NCI-H2171 (cell line): ENCODE results near the gene BCL7B.
A peak's percentile ranks its signal among the peaks of the same experiment; 100 is the strongest.
"Not testable (repeated sequence)": the region's sequence is repeated elsewhere in the genome, so short reads cannot be mapped to it uniquely, and the experiment has no call there.

Experiments used
- DNase-seq: peaks from one replicate; lab custom pipeline; 2025; lab: John Stamatoyannopoulos, UW

The BCL7B gene

GRCh38 chr7:73557397-73558257 lies at the start of gene BCL7B:
TSS of gene BCL7B (minus strand) at chr7:73557690. CDS start at chr7:73557578, 112 bp downstream.
- DNase-seq = peak; percentile 62

DNA sequence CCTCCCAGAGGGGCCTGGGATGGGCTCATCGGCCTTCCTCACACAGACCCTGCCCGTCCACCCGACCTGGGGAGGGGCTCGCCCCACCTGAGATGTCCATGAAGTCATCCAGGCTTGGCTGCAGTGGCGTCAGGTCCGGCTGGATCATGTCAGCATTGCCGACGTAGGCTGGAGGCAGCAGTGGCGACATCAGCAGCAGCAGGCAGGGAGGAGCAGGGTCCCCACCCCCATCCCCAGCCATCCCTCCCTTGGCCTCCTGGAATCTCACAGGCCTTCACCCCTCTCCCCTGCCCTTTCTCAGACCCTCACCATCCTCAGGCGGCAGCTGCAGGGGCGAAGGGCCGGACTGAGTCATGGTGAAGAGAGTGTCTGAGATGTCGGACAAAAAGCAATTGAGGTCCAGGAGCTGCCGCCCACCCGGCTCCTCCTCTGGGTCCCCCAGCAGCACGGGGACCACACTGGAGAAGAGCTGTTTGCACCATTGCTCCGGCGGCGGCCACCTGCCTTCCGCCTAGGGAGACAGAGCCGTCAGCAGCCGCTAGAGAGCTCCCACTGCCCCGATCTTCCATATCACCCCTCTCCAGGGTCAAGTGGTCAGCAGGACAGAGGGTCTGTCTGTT lies 48.2 kb upstream of the BCL7B start:
- no peak for DNase-seq

- no peak for DNase-seq
Measured at GRCh38 chr7:73602721-73603651, 45.5 kb upstream of the BCL7B start.

DNA sequence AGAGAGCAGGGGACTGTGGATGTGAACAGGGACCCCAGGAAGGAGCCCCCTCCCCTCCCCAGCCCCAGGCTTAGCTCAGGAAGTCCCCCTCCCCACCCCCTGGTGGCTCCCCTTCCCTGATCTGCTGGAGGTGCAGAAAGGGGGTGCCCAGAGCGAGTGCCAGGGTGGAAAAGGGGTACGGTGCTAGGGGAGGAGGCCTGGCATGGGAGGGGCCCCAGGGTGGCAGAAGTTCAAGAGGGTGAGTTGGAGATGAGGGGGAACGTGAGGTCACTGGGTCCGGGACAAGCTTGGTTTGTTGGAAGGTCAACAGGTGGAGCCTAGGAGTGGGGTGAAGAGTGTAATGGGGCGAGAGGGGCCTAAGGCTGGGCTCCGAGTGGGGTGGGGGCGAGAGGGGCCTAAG lies 42.4 kb upstream of the BCL7B start:
- no peak for DNase-seq

DNA sequence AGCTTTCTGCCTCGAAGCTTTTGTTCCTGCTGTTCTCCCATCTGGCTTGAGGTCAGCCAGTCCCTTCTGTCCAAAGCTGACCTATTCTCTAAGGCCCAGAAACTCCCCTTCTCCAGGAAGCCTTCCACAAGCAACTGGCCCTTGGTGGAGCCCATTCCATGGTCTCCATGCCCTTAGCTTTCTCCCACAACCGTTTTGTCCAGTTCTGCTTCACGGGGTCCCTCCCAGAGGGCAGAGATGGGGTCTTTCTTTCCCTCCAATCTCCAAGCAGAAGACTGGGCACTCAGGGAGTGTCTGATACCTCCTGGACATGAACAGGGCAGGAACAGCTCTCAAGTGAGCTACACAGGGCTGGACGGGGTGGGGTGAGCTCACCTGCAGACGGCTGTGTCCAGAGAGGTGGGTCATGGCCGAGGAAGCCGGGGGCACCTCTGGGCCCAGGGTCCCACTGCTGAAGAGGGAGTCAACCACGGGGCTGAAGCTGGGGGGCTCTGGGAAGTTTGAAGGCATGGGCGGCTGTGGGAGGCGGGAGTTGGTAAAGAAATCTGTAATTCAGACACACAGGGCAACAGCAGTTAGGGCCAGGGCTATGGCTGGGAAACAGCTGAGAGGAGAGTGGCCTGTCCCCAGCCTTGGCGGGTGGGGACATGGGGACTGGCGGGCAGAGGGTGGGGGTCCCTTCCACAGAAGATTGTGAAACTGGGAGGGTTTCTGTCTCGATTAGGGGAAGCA lies 41.8 kb upstream of the BCL7B start:
- DNase-seq = no peak

DNA sequence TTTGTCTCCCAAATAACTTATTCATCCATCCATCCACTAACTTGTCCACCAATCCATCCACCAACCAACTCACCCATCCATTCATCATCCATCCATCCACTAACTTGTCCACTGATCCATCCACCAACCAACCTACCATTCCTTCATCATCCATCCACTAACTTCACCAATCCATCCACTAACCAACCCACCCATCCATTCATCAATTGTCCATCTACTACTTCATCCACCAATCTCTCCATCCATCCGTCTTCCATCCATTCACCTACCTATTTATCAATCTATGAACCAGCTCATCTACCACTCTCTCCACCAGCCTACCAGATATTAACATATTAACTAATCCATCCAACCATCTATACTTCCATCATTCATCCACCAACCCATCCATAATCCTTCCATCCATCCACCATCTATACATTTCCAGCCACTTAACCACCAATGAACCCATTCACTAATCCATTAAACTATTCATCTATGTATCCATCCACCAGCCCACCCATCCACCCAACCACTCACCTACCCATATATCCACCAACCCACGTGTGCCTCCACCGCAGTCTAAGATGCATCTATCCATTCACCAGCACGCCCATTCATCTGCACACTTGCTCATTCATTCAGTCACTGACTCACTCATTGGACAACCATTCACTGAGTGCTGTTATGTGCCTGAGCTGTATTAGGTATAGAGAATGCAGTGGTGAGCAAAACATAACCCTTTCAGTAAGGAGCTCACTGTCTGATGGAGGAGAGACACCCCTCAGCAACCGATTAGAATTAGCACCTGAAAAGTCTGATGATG lies 40.7 kb upstream of the BCL7B start:
- no peak for DNase-seq

DNA sequence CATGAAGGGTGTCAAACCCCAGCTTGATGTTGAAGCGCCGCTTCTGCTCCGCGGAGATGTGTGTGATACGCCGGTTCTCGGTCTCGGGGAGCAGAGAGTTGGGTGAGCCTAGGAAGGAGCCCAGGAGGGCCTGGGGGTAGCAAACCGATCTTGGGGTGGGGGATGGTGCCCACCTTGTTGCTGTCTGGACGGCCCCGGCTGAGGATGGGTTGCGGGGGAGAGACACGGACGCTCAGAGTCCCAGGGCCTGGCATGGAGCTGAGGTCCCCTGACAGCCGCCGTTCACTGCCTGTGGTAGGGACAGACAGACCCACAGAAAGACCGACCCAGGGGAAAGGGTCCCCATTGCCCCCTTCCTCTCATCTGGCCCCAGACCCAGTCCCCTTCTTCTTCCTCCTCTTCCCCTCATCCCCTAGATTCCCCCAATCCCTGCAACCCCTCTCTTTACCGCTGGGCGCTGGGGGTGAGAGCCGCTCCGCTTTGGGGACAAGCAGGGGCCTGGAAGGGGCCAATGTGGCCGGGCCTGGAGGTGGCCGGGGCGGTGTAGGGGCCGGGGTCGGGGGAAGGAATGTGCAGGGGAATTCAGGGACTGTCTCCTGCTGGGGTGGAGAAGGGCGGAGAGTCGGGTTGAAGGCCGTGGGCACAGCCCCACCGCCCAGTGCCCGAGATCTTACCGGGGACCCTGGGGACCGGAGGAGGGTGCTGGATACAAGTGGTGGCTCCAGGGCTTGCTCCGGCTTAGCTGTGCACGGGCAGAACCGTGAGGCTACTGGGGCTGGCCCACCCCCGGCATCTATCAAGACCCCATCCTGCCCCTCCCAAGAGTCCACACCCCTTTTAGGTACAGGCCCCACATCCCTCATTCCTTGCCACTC lies 38.9 kb upstream of the BCL7B start:
- DNase-seq = no peak

- no peak for DNase-seq
Measured at GRCh38 chr7:73595358-73595757, 37.9 kb upstream of the BCL7B start.

GRCh38 chr7:73593207-73594045 lies 35.9 kb upstream of the BCL7B start:
- DNase-seq = no peak

DNA sequence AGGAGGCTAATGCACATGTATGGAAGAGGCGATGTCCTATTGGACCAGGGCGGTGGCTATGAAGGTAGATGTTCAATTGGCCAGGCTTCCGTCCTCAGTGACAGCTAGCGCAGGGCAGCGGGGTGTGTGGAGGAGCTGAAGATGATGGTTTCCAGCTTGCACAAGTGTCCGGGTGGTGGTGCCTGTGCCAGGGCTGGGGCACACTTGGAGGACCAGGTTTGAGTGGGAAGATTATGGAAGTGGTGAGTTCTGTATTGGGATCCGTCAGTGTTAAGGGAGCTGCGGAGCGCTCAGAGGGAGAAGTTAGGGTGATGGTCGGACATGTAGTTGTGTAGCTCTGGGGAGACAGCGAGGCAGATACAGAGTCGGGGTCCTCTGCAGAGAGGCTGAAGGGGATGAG lies 29.4 kb upstream of the BCL7B start:
- no peak for DNase-seq

GRCh38 chr7:73585196-73585595 lies 27.7 kb upstream of the BCL7B start:
- no peak for DNase-seq

DNA sequence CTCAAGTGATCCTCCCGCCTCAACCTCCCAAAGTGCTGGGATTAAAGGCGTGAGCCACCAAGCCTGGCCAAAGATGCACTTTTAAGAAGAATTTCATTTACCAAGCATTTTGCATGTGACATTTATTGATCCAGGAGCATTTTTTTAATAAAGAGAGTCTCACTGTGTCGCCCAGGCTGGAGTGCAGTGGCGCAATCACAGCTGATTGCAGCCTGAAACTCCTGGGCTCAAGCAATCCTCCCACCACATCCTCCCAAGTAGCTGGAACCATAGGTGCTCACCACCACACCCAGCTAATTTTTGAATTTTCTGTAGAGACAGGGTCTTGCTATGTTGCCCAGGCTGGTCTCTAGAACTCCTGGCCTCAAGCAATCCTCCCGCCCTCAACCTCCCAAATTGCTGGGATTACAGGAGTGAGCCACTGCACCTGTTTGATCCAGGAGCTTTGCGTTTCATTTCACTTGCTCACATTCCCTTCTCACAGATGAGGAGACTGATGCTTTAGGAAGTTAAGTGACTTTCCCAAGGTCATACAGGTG lies 25.2 kb upstream of the BCL7B start:
- no peak for DNase-seq

DNA sequence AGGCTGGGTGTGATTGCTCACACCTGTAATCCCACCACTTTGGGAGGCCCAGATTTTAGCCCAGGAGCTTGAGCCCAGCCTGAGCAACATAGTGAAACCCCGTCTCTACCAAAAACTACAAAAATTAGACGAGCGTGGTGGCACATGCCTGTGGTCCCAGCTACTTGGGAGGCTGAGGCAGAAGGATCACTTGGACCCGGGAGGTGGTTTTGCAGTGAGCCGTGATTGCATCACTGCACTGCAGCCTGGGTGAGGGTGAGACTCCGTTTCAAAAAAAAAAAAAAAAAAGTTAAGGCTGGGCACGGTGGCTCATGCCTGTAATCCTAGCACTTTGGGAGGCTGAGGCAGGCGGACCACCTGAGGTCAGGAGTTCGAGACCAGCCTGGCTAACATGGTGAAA lies 23.5 kb upstream of the BCL7B start:
- not testable (repeated sequence) for DNase-seq

DNA sequence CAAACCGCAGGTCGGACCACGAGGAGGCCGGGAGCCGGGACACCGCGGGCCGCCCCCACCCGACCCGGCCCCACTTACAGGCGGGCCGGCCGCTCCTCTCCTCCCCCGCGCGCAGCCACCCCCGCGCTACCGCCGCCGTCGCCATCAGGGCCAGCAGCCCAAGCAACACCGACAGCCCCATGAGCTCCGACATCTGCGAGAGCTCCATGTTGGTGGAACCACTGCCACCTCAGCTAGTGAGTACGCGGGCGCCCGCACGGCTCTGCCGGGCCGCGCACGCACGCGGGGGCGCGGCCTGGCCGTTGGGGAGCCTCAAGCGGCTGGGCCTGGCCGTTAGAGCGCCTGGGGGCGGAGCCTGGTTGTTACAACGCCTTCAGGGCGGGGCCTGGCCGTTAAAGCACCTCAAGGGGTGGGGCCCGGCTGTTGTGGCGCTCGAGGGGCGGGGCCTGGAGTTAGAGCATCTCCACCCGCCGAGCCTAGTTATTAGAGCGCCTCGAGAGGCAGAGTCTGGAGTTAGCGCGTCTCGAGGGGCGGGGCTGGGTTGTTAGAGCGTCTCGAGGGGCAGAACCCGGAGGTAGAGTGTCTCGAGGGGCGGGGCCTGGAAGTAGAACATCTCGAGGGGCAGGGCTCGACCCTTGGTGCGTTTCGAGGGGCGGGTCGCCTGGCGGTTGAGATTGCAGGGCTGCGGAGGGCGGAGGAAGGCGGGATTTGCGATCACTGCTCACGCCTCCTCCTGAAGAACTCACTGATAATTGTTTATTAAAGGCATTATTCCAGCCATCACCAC lies 21.0 kb upstream of the BCL7B start, which contains the start of gene TBL2:
Gene TBL2 (minus strand): TSS at position 238 of the 787 bp plus-strand sequence. CDS start 30 bp downstream, at position 208.
- peak; percentile 100 for DNase-seq

DNA sequence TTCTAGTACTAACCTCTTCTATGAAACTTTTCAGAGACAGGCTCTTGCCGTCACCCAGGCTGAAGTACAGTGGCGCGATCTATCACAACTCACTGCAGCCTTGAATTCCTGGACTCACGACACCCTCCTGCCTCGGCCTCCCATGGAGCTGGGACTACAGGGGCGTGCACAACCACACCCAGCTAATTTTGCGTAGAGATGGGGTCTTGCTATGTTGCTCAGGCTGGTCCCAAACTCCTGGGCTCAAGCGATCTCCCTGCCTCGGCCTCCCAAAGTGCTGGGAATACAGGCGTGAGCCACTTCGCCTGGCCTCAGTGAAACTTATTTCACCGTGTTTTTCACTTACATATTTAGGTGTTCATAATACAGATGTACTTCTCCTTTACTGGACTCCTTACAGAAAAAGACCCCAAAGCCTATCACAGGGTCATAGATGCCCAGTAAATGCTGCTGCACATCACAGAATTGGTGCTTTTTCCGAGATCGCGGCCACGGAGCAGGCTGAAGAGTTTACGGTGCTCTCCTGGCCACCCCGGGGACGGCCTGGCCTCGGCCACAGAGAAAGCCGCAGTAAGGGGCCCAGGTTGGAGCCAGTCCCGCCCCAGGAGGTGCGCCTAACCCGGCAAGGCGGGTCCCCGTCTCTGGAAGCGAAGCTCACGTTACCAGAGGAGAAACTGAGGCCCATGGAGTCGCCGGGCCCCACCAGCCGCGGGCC lies 20.3 kb upstream of the BCL7B start:
- DNase-seq = no peak

DNA sequence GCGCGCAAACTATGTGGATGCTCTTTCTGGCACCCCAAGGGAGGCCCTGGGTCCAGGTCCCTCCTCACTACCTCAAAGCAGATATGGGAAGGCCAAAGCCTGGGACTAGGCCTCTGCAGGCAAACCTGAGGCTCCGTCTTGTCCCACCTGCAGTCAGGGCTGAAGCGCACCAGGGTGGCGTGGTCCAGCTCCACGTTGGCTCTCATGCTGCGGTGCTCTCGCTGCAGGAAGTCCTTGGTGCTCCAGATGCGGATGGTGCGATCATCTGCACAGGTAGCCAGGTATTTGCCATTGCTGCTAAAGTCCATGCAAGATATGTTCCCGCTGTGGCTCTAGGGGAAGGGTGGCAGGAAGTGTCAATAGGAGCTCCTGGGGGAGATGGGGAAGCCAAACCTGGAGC lies 16.3 kb upstream of the BCL7B start:
- DNase-seq = no peak

- no peak for DNase-seq
Measured at GRCh38 chr7:73573276-73573675, 15.8 kb upstream of the BCL7B start.
